ENCODE results near the gene SNTG2.

DNA sequence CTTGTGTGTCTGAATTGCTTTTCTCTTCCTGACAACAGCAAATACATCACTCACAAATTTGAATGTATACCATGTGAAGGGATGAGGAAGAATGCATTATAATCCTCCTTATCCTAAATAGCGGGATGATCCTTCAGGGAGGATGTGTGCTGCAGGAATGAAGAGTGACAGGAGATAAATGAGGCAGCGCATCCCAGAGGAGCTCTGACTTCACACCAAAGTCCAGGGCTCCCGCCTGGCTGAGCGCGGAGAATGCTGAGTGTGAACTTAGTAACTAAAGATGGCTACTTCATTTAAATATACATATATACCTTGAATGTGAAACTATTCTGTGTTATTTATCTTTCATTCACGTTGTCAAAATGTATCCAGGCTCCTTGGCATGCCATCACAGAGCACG lies 317.4 kb downstream of the SNTG2 start:
- TF ChIP-seq, protein P1, sequence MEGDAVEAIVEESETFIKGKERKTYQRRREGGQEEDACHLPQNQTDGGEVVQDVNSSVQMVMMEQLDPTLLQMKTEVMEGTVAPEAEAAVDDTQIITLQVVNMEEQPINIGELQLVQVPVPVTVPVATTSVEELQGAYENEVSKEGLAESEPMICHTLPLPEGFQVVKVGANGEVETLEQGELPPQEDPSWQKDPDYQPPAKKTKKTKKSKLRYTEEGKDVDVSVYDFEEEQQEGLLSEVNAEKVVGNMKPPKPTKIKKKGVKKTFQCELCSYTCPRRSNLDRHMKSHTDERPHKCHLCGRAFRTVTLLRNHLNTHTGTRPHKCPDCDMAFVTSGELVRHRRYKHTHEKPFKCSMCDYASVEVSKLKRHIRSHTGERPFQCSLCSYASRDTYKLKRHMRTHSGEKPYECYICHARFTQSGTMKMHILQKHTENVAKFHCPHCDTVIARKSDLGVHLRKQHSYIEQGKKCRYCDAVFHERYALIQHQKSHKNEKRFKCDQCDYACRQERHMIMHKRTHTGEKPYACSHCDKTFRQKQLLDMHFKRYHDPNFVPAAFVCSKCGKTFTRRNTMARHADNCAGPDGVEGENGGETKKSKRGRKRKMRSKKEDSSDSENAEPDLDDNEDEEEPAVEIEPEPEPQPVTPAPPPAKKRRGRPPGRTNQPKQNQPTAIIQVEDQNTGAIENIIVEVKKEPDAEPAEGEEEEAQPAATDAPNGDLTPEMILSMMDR (IDR thresholded peaks at IDR 0.05) = no peak
- TF ChIP-seq EP300 (IDR thresholded peaks at IDR 0.05) (no peak), POLR2A (IDR thresholded peaks at IDR 0.05) (no peak)
